NCI-H748 (cell line): ENCODE measurements around the gene NRP1.
A peak's percentile ranks its signal among the peaks of the same experiment; 100 is the strongest.
"Not testable (repeated sequence)": the region's sequence is repeated elsewhere in the genome, so short reads cannot be mapped to it uniquely, and the experiment has no call there.

Experiments used
- DNase-seq: peaks from one replicate; lab custom pipeline; 2025; ENCODE audit not compliant: unreplicated experiment; lab: John Stamatoyannopoulos, UW

NRP1 gene

GRCh38 chr10:33334153-33334804 is at the start of gene NRP1:
NRP1 (minus strand) TSS chr10:33334667; CDS start chr10:33334382, 285 bp downstream.
- DNase-seq: peak; percentile 69

- not testable (repeated sequence) for DNase-seq
Observed at GRCh38 chr10:33384201-33384600, 49.7 kb upstream of the NRP1 start.

- no peak for DNase-seq
Observed at GRCh38 chr10:33382921-33383713, 48.6 kb upstream of the NRP1 start.

GRCh38 chr10:33382216-33382600 is 47.7 kb upstream of the NRP1 start:
- DNase-seq: no peak

- no peak for DNase-seq
Observed at GRCh38 chr10:33381451-33382215, 47.2 kb upstream of the NRP1 start.

- no peak for DNase-seq
Observed at GRCh38 chr10:33377658-33378025, 43.2 kb upstream of the NRP1 start.

GRCh38 chr10:33376976-33377657 is 42.6 kb upstream of the NRP1 start:
- DNase-seq: no peak

GRCh38 chr10:33376476-33376875 is 42.0 kb upstream of the NRP1 start:
- DNase-seq: no peak

GRCh38 chr10:33373263-33373662 is 38.8 kb upstream of the NRP1 start:
- no peak for DNase-seq

- no peak for DNase-seq
Observed at GRCh38 chr10:33371234-33371633, 36.8 kb upstream of the NRP1 start.

GRCh38 chr10:33370434-33370930 is 36.0 kb upstream of the NRP1 start:
- DNase-seq: no peak

GRCh38 chr10:33368086-33368485 is 33.6 kb upstream of the NRP1 start:
- no peak for DNase-seq

GRCh38 chr10:33365871-33366411 is 31.5 kb upstream of the NRP1 start:
- DNase-seq: no peak

GRCh38 chr10:33365301-33365700 is 30.8 kb upstream of the NRP1 start:
- DNase-seq: no peak

GRCh38 chr10:33363106-33363505 is 28.6 kb upstream of the NRP1 start:
- no peak for DNase-seq

GRCh38 chr10:33358016-33358415 is 23.5 kb upstream of the NRP1 start:
- no peak for DNase-seq

GRCh38 chr10:33355274-33355673 is 20.8 kb upstream of the NRP1 start:
- no peak for DNase-seq

GRCh38 chr10:33353853-33354252 is 19.4 kb upstream of the NRP1 start:
- DNase-seq: no peak

GRCh38 chr10:33353334-33353733 is 18.9 kb upstream of the NRP1 start:
- DNase-seq: no peak

GRCh38 chr10:33352615-33353014 is 18.1 kb upstream of the NRP1 start:
- no peak for DNase-seq

- peak; percentile 86 for DNase-seq
Observed at GRCh38 chr10:33352175-33352574, 17.7 kb upstream of the NRP1 start.
